Stimulated activated CD8-positive, alpha-beta memory T cell treated with anti-CD3 and anti-CD28 coated beads, Interleukin-15, amount 100 ng/mL, for 48 hours (primary cell): ENCODE measurements around the gene MYL10.
"Not testable (repeated sequence)": the region's sequence is repeated elsewhere in the genome, so short reads cannot be mapped to it uniquely, and the experiment has no call there.

Source experiments
- DNase-seq, 2 donors: peaks; one replicate each; pipeline ENCODE4 v3.0.0-alpha.2; 2020; ENCODE audit warnings: low read depth in 2 of 2

The MYL10 gene

GRCh38 chr7:101651112-101651511, 22.0 kb upstream of the MYL10 start:
- DNase-seq: no peak

GRCh38 chr7:101650579-101651081, 21.5 kb upstream of the MYL10 start:
- DNase-seq: no peak

- not testable (repeated sequence) for DNase-seq
Observed at GRCh38 chr7:101647876-101648275, 18.8 kb upstream of the MYL10 start.

GRCh38 chr7:101645951-101646350, 16.9 kb upstream of the MYL10 start:
- no peak for DNase-seq

GRCh38 chr7:101644879-101645278, 15.8 kb upstream of the MYL10 start:
- no peak for DNase-seq

- not testable (repeated sequence) for DNase-seq
Observed at GRCh38 chr7:101639127-101639526, 10.0 kb upstream of the MYL10 start.

GRCh38 chr7:101636822-101637623, 7.9 kb upstream of the MYL10 start:
- no peak for DNase-seq

GRCh38 chr7:101635484-101635883, 6.4 kb upstream of the MYL10 start:
- no peak for DNase-seq

- no peak for DNase-seq
Observed at GRCh38 chr7:101634196-101634717, 5.2 kb upstream of the MYL10 start.

GRCh38 chr7:101633511-101633910, 4.4 kb upstream of the MYL10 start:
- DNase-seq: no peak

GRCh38 chr7:101632641-101633040, 3.5 kb upstream of the MYL10 start:
- DNase-seq: no peak

GRCh38 chr7:101631224-101631714, 2.2 kb upstream of the MYL10 start:
- DNase-seq: no peak

- no peak for DNase-seq
Observed at GRCh38 chr7:101630591-101630990, 1.5 kb upstream of the MYL10 start.

- DNase-seq: no peak
Observed at GRCh38 chr7:101628522-101628921, 574 bp downstream of the MYL10 start.

- DNase-seq: no peak
Observed at GRCh38 chr7:101626758-101627157, 2.3 kb downstream of the MYL10 start.

GRCh38 chr7:101626069-101626671, 2.9 kb downstream of the MYL10 start:
- DNase-seq: no peak

- DNase-seq: no peak
Observed at GRCh38 chr7:101625031-101625791, 3.9 kb downstream of the MYL10 start.

GRCh38 chr7:101624246-101625001, 4.7 kb downstream of the MYL10 start:
- DNase-seq: no peak

- no peak for DNase-seq
Observed at GRCh38 chr7:101622609-101623173, 6.4 kb downstream of the MYL10 start.

GRCh38 chr7:101620991-101621390, 8.1 kb downstream of the MYL10 start:
- DNase-seq: no peak

- DNase-seq: no peak
Observed at GRCh38 chr7:101620395-101620794, 8.7 kb downstream of the MYL10 start.
